PC-3 (cell line): ENCODE measurements around the gene SLC17A1. TPM values are rescaled to one million over a fixed set of nuclear protein-coding genes. Genes with fewer than 3 reads are reported as not detected.

Experiments
- ATAC-seq: fragments of 200-7000 bp; cut with Tn5 transposase; 2 replicates; pipeline ENCODE4 v1.9.1; 2020; ENCODE audit warnings: mild to moderate bottlenecking, moderate library complexity
- BruUV-seq: library from RNA; stranded (reverse); fragments of 400-500 nt; replicated peaks from 2 replicates; lab custom pipeline; 2021; lab: Mats Ljungman, UMichigan
- CTCF ChIA-PET: fragments of 300-600 bp; sonication (Branson Sonifier 250); formaldehyde crosslinking; loops from one replicate; lab custom pipeline; 2022; ENCODE audit warnings: antibody characterized with exemption; lab: Charles Lee
- POLR2A ChIA-PET: fragments of 300-600 bp; sonication (Branson Sonifier 250); formaldehyde crosslinking; loops from one replicate; lab custom pipeline; 2022; ENCODE audit warnings: antibody characterized with exemption; ENCODE audit not compliant: unreplicated experiment; lab: Charles Lee
- DNase-seq: peaks from one replicate; pipeline ENCODE4 v3.0.0-alpha.2; 2015
- H2AFZ ChIP-seq: fragments of 300-600 bp; sonication (generic); 2 replicates; pipeline ENCODE4 v1.6.0; 2016; ENCODE audit warnings: antibody characterized with exemption, low read length
- H3F3A ChIP-seq: fragments of 300-600 bp; sonication (generic); one replicate; pipeline ENCODE4 v1.6.0; 2017; ENCODE audit warnings: antibody characterized with exemption, low read length, control low read depth, mild to moderate bottlenecking; ENCODE audit not compliant: unreplicated experiment
- H3K27ac ChIP-seq: fragments of 300-600 bp; sonication (generic); 2 replicates; pipeline ENCODE4 v1.5.1; 2016; ENCODE audit warnings: mild to moderate bottlenecking, low read length
- H3K27me3 ChIP-seq: fragments of 300-600 bp; sonication (generic); 2 replicates; pipeline ENCODE4 v1.6.1; 2016; ENCODE audit warnings: low read length, mixed read lengths
- H3K36me3 ChIP-seq: fragments of 300-600 bp; sonication (generic); 2 replicates; pipeline ENCODE4 v1.6.1; 2016; ENCODE audit warnings: low read depth, mixed run types, low read length, mixed read lengths
- H3K4me1 ChIP-seq: fragments of 300-600 bp; sonication (generic); 2 replicates; pipeline ENCODE4 v1.5.1; 2016; ENCODE audit warnings: low read length; ENCODE audit not compliant: insufficient read depth
- H3K4me2 ChIP-seq: fragments of 300-600 bp; sonication (generic); 2 replicates; pipeline ENCODE4 v1.6.0; 2016; ENCODE audit warnings: low read length
- H3K4me3 ChIP-seq: fragments of 300-600 bp; sonication (generic); 2 replicates; pipeline ENCODE4 v1.5.1; 2016; ENCODE audit warnings: mild to moderate bottlenecking, low read length, mixed read lengths
- H3K79me2 ChIP-seq: fragments of 300-600 bp; sonication (generic); 2 replicates; pipeline ENCODE4 v1.6.1; 2017; ENCODE audit warnings: low read length, mixed read lengths
- H3K9ac ChIP-seq: fragments of 300-600 bp; sonication (generic); 2 replicates; pipeline ENCODE4 v1.6.0; 2016; ENCODE audit warnings: mild to moderate bottlenecking, low read length
- H3K9me2 ChIP-seq: fragments of 300-600 bp; sonication (generic); replicated peaks from 2 replicates; pipeline ENCODE4 v1.6.1; 2016; ENCODE audit warnings: mixed run types, low read length, mixed read lengths
- H3K9me3 ChIP-seq: fragments of 300-600 bp; sonication (generic); 2 replicates; pipeline ENCODE4 v1.6.1; 2016; ENCODE audit warnings: low read length, mixed read lengths
- H4K20me1 ChIP-seq: fragments of 300-600 bp; sonication (generic); 2 replicates; pipeline ENCODE4 v1.6.1; 2016; ENCODE audit warnings: low read length, mixed read lengths
- EZH2 ChIP-seq: fragments of 300-600 bp; sonication (generic); IDR thresholded peaks from one replicate; pipeline ENCODE4 v1.6.1; 2017; ENCODE audit warnings: antibody characterized with exemption, mild to moderate bottlenecking, low read length; ENCODE audit not compliant: unreplicated experiment
- EZH2phosphoT487 ChIP-seq: fragments of 300-600 bp; sonication (generic); IDR thresholded peaks from 2 replicates; pipeline ENCODE4 v1.6.1; 2018; ENCODE audit warnings: mild to moderate bottlenecking, antibody characterized with exemption, low read length, borderline replicate concordance
- intact Hi-C: fragments of 100-400 bp; cut with micrococcal nuclease; formaldehyde crosslinking; loops from 2 replicates; pipeline ENCODE4 v1.9.0; 2023
- total RNA-seq: library from RNA; depleted of rRNA; stranded (reverse); fragments of >200 nt; gene quantifications from 2 replicates; pipeline ENCODE4 v1.2.3, GENCODE V29; 2014
- TF ChIP-seq, protein P1 (sequence below): fragments of 300-600 bp; sonication (generic); conservative IDR thresholded peaks from 2 replicates; pipeline ENCODE4 v1.5.1; 2017; ENCODE audit warnings: antibody characterized with exemption, low read depth, mild to moderate bottlenecking, low read length

Gene SLC17A1
- total RNA-seq, 1 experiment from 2014 or later, result not detected

DNA sequence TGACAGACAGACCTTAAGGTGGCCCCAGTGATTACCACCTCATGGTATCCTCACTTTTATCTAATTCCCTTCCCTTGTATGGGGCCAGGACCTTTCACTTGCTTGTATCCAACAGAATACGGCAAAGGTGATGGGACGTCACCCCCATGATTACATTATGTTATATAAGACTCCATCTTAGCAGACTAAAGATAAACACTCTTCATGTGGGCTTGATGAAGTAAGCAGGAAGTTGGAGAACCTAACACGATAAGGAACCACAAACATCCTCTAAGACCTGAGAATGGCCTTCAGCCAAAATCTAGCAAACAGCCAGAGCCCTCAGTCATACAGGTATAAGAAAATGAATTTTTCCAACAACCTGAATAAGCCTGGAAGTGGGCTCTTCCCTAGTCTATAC is 34.2 kb upstream of the SLC17A1 start:
- intact Hi-C loops, result no loop called here
- DNase-seq, result no peak
- POLR2A ChIA-PET, result no interaction called here

DNA sequence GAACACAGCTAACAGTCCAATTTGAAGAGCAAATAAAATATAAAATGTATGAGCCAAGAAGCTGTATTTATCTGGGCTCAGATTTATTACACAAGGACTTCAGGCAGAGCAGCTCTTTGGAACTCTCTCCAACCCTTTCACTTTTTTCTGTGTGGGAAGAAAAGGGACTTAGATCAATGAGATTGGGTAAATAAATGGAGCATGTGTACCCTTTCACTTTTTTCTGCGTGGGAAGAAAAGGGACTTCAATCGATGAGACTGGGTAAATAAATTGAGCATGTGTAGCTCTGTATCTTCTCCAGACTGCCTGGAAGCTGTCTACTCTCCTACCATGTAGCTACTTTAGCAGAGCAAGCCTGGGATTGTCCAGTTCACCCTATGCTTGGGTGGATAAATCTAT is 31.5 kb upstream of the SLC17A1 start:
- ChIA-PET POLR2A (no interaction called here), CTCF (no interaction called here)
- intact Hi-C loops, result no loop called here
- ATAC-seq (no peak), DNase-seq (no peak)
- H3K9me2 ChIP-seq, result no peaks in the 10 kb centered on the region
- no peaks in the 10 kb centered on the region for H3K36me3 ChIP-seq
- no peak overlapping the region for H3K27ac ChIP-seq
- no TSS peak for BruUV-seq
- H3K79me2 ChIP-seq, result no peaks in the 10 kb centered on the region
- H3K9ac ChIP-seq, result no peak overlapping the region
- H3K4me1 ChIP-seq, result no peaks in the 10 kb centered on the region
- H2AFZ ChIP-seq, result no peak overlapping the region
- H3F3A ChIP-seq, result no peaks in the 10 kb centered on the region
- TF ChIP-seq, protein P1, sequence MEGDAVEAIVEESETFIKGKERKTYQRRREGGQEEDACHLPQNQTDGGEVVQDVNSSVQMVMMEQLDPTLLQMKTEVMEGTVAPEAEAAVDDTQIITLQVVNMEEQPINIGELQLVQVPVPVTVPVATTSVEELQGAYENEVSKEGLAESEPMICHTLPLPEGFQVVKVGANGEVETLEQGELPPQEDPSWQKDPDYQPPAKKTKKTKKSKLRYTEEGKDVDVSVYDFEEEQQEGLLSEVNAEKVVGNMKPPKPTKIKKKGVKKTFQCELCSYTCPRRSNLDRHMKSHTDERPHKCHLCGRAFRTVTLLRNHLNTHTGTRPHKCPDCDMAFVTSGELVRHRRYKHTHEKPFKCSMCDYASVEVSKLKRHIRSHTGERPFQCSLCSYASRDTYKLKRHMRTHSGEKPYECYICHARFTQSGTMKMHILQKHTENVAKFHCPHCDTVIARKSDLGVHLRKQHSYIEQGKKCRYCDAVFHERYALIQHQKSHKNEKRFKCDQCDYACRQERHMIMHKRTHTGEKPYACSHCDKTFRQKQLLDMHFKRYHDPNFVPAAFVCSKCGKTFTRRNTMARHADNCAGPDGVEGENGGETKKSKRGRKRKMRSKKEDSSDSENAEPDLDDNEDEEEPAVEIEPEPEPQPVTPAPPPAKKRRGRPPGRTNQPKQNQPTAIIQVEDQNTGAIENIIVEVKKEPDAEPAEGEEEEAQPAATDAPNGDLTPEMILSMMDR, result no peak
- TF ChIP-seq EZH2phosphoT487 (no peak), EZH2 (no peak)
- no peaks in the 10 kb centered on the region for H3K9me3 ChIP-seq
- no peaks in the 10 kb centered on the region for H4K20me1 ChIP-seq
- peaks cover 64% of the 10 kb centered on the region; the same call in 1 of the 2 replicates for H3K27me3 ChIP-seq
- H3K4me2 ChIP-seq, result no peak overlapping the region
- no peak overlapping the region for H3K4me3 ChIP-seq

More for the DNA sequence above, 34.2 kb upstream of the SLC17A1 start:
- Histone ChIP-seq H3F3A (no peaks in the 10 kb centered on the region), H3K9ac (no peak overlapping the region), H3K27me3 (peaks cover 51% of the 10 kb centered on the region; the same call in 1 of the 2 replicates), H3K9me2 (no peaks in the 10 kb centered on the region), H3K4me1 (no peaks in the 10 kb centered on the region), H2AFZ (no peak overlapping the region), H3K4me2 (no peak overlapping the region), H3K27ac (no peak overlapping the region), H3K79me2 (no peaks in the 10 kb centered on the region), H3K4me3 (no peak overlapping the region), H4K20me1 (no peaks in the 10 kb centered on the region), H3K9me3 (no peaks in the 10 kb centered on the region), H3K36me3 (no peaks in the 10 kb centered on the region)
- TF ChIP-seq EZH2, result no peak
- TF ChIP-seq EZH2phosphoT487, result no peak
- BruUV-seq, result no TSS peak
- CTCF ChIA-PET, result no interaction called here
- no peak for ATAC-seq

DNA sequence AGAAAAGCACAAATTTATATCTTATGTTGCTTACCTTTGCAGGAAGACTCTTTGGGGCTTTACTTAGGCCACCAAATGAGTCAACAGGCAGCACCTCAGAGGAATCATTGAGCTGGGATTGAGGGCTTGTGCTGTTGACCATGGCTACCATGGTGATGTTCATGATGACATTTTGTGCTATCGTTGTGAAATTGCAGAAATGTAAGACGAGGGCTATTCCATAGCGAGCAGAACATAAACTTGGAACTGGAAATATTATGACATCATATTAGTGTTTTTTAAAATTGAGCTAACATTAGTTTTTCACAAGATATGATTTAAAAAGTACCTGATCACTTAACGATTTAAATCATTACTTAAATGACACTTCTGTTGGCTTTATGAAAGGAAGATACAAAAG is 30.3 kb upstream of the SLC17A1 start:
- Histone ChIP-seq H3K9me3 (no peaks in the 10 kb centered on the region), H3K27ac (no peak overlapping the region), H3K9ac (no peak overlapping the region), H3F3A (no peaks in the 10 kb centered on the region), H2AFZ (no peak overlapping the region), H3K79me2 (no peaks in the 10 kb centered on the region), H3K4me3 (no peak overlapping the region), H3K4me2 (no peak overlapping the region), H3K36me3 (no peaks in the 10 kb centered on the region), H3K4me1 (no peaks in the 10 kb centered on the region), H3K9me2 (no peaks in the 10 kb centered on the region), H4K20me1 (no peaks in the 10 kb centered on the region), H3K27me3 (peaks cover 63% of the 10 kb centered on the region; the same call in 1 of the 2 replicates)
- TF ChIP-seq EZH2 (no peak), EZH2phosphoT487 (no peak)
- TF ChIP-seq, protein P1, result no peak
- no peak for DNase-seq
- CTCF ChIA-PET, result interaction anchor here (0.5 kb wide), 1 partner anchor 14 kb away, joined by 4 read pairs; no protein-coding TSS in a partner anchor
- POLR2A ChIA-PET, result no interaction called here
- ATAC-seq, result no peak
- intact Hi-C loops, result no loop called here
- BruUV-seq, result no TSS peak
